Measurements from ENCODE around the gene USP34.

DNA sequence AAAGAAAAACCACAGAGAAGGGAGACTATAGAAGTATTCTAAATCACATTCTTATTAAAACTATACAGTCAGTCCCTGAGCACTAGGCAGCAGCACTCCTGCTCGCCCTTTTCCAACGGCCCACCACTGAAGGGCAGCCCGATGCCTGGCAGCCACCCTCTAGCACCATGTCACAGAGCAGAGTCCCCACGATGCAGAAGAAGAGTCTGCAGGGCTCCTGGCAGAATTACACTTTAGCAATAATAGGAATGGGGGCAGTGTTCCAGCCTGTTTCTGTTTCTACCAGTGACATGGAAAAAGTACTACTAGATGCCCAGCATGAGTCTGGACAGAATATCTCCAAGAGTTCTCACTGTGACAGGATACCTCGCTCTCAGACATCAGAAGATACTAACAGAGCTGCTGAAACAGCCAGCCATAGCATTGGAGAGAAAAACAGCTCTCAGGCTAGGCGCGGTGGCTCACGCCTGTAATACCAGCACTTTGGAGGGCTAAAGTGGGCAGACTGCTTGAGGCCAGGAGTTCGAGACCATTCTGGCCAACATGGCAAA is 221.3 kb downstream of the USP34 start:
- TF ChIP-seq GATA2 (IDR thresholded peaks at IDR 0.05; ENCODE audit: low read depth, low read length) (no peak), GATA3 (IDR thresholded peaks at IDR 0.05; ENCODE audit: low read depth, low read length) (no peak)

Data from SH-SY5Y (cell line).